ENCODE data around the gene MIPEP.
"Not testable (repeated sequence)": the region's sequence is repeated elsewhere in the genome, so short reads cannot be mapped to it uniquely, and the experiment has no call there.

Gene MIPEP

DNA sequence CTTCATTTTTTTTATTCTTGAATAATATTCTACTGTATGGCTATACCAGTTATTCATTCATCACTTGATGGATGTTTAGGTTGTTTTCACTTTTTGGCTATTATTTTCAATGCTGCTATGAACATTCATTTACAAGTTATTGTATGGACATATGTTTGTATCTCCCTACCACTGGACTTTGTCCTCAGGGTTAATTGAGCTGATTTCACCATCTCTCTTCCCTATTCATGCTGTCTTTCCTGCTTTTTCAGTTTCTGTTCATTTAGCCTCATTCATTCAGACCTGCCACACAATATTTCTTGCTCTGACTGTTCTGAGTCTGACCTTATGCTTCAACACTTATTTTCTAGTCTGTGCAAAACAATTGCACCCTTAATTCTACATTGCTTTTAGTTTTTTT lies 20.4 kb upstream of the MIPEP start:
- no peak overlapping the region for H3K27ac ChIP-seq (ENCODE audit: low read depth, low read length)
- H3K9me3 ChIP-seq (ENCODE audit: control insufficient read depth, insufficient read depth, low read length) = no peaks in the 10 kb centered on the region
- peaks cover 2% of the 10 kb centered on the region; the same call in 1 of the 2 replicates for H3K27me3 ChIP-seq (ENCODE audit: control insufficient read depth, insufficient read depth, low read length)
- H3K9ac ChIP-seq (ENCODE audit: low read depth, low read length) = no peak overlapping the region
- H3K4me1 ChIP-seq (ENCODE audit: control insufficient read depth, insufficient read depth, low read length) = peaks cover 18% of the 10 kb centered on the region
- no peaks in the 10 kb centered on the region for H3K36me3 ChIP-seq (ENCODE audit: control insufficient read depth, insufficient read depth, low read length)
- H3K4me3 ChIP-seq (ENCODE audit: low read depth, low read length) = no peak overlapping the region

DNA sequence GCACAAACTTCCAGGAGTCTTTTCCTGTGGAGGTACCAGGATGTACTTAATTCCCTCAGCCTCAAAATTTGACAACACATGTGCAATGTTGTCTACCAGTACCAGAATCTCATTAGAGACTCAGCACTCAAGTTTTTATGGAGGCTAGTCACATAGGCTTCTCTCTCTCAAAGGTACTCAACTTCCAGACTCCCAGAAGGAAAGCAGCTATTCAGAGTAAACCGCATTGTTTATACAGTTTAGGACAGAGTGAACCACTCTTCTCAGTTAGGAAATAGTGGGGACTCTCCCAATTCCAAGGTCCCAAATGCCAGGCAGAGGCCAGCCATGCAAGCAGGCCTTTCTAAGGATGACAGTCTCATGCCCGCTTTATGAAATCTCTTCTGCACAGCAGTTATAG lies 16.6 kb upstream of the MIPEP start:
- Histone ChIP-seq H3K27ac (ENCODE audit: low read depth, low read length) (no peak overlapping the region), H3K9me3 (ENCODE audit: control insufficient read depth, insufficient read depth, low read length) (no peaks in the 10 kb centered on the region), H3K36me3 (ENCODE audit: control insufficient read depth, insufficient read depth, low read length) (no peaks in the 10 kb centered on the region), H3K4me3 (ENCODE audit: low read depth, low read length) (no peak overlapping the region), H3K9ac (ENCODE audit: low read depth, low read length) (no peak overlapping the region), H3K27me3 (ENCODE audit: control insufficient read depth, insufficient read depth, low read length) (peaks cover 19% of the 10 kb centered on the region), H3K4me1 (ENCODE audit: control insufficient read depth, insufficient read depth, low read length) (peaks cover 4% of the 10 kb centered on the region)

DNA sequence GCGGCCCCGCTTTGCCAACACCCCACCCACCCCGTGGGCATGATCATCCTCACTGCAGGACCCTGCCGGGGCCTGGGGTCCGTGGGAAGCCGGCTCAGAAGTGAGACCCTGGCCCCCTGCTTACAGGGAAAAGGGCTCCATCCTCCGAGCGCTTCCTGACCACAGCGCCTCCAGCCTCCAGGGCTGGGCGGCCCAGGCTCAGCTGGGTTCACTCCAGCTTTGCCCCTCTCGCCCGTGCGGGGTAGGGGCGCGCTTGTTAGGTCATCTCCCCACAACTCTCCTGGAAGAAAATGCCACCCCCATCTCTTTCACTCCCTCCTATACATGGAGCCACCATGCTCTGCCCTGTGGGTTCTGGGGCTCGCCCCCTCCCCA lies 14.7 kb upstream of the MIPEP start:
- peak overlapping the region; percentile 59 for H3K4me3 ChIP-seq (ENCODE audit: low read depth, low read length)
- no peaks in the 10 kb centered on the region; the same call in 1 of the 2 replicates for H3K4me1 ChIP-seq (ENCODE audit: control insufficient read depth, insufficient read depth, low read length)
- H3K27me3 ChIP-seq (ENCODE audit: control insufficient read depth, insufficient read depth, low read length) = peaks cover 19% of the 10 kb centered on the region
- H3K9me3 ChIP-seq (ENCODE audit: control insufficient read depth, insufficient read depth, low read length) = no peaks in the 10 kb centered on the region
- H3K36me3 ChIP-seq (ENCODE audit: control insufficient read depth, insufficient read depth, low read length) = no peaks in the 10 kb centered on the region
- no peak overlapping the region for H3K9ac ChIP-seq (ENCODE audit: low read depth, low read length)
- H3K27ac ChIP-seq (ENCODE audit: low read depth, low read length) = no peak overlapping the region

DNA sequence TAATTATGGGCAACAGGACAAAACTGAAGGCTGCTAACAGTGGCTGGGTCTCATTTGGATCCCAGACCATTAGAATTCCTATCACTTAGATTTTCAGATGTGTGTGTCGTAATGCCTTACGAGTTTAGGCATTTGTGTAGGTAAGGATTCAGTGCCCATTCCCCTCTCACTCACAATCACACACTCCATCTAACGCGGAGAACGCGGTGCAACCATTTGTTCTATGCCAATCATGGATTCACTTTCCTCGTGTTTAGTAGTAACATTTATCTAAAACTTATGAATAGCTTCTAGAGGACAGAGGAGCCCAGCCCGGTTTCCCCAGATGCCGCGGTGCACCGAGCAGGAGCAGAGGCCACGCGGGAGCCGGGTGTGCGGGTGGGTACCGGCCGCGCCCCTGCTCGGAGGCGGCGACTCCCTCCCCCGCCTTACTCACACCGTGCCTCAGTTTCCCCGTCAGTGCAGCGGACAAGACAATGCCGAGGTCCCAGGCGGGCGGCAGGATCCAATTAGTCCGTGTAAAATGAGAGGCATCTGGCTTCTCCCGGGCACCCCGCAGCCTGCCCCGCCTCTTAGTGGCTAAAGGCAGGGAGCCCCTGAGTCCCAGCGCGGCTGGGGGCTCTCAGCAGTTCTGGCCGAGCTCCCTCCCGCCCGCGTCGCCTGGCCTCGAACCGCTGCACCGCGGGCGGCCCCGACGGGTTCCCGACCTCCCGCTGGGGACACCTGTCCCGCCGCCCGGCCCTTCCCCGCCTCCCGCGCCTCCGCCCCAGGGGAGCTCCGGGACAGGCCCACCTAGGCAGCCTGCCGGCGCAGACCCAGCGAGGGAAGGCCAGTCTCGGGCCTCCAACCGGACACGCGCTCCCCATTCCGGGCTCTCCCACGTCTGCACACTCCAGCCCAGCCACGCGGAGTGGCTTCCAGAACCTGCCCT lies 14.0 kb upstream of the MIPEP start:
- Histone ChIP-seq H3K27me3 (ENCODE audit: control insufficient read depth, insufficient read depth, low read length) (peaks cover 19% of the 10 kb centered on the region), H3K9me3 (ENCODE audit: control insufficient read depth, insufficient read depth, low read length) (no peaks in the 10 kb centered on the region), H3K27ac (ENCODE audit: low read depth, low read length) (no peak overlapping the region), H3K4me1 (ENCODE audit: control insufficient read depth, insufficient read depth, low read length) (no peaks in the 10 kb centered on the region; the same call in 1 of the 2 replicates), H3K36me3 (ENCODE audit: control insufficient read depth, insufficient read depth, low read length) (no peaks in the 10 kb centered on the region), H3K4me3 (ENCODE audit: low read depth, low read length) (peak overlapping the region; percentile 59), H3K9ac (ENCODE audit: low read depth, low read length) (no peak overlapping the region)

DNA sequence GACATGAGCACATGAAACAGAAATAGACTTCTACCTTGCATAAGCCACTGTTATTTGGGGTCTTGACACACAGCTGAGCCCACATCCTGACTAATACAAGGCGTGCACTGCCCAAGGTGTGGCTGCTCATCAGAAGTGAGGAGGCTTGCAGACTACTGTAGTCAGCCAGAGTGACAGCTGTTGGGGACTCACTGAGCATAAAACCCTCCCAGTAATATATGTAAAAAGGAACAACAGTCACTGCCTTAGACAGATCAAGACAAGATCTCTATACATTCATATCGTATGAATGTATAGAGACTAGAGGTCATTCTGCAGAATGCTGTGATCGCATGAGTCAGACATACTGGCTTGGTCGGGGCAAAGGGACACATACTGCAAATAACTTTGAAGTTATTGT lies 12.2 kb upstream of the MIPEP start:
- Histone ChIP-seq H3K9me3 (ENCODE audit: control insufficient read depth, insufficient read depth, low read length) (no peaks in the 10 kb centered on the region), H3K36me3 (ENCODE audit: control insufficient read depth, insufficient read depth, low read length) (no peaks in the 10 kb centered on the region), H3K27me3 (ENCODE audit: control insufficient read depth, insufficient read depth, low read length) (peaks cover 19% of the 10 kb centered on the region)

DNA sequence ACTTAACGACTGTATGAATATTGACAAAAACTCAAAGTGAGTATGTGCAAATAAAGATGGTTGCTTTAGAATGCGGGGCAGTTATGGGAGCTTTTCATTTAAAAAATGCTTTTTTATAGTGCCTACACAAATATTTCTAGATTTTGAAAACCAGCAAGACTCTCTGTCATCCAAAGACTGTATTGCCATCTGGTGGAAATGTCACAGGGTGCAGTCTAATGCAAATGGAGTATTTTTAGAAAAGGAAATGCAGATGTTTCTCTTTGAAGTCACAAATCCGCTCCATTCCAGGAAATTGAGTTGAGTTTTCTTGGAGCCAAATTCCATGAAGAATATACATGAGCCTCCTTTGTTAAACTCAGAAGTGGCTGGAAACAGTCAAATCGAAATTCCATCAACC lies 10.4 kb upstream of the MIPEP start:
- no peaks in the 10 kb centered on the region for H3K36me3 ChIP-seq (ENCODE audit: control insufficient read depth, insufficient read depth, low read length)
- no peak overlapping the region for H3K27ac ChIP-seq (ENCODE audit: low read depth, low read length)
- H3K9me3 ChIP-seq (ENCODE audit: control insufficient read depth, insufficient read depth, low read length) = no peaks in the 10 kb centered on the region
- H3K4me1 ChIP-seq (ENCODE audit: control insufficient read depth, insufficient read depth, low read length) = no peaks in the 10 kb centered on the region; the same call in 1 of the 2 replicates
- H3K27me3 ChIP-seq (ENCODE audit: control insufficient read depth, insufficient read depth, low read length) = peaks cover 16% of the 10 kb centered on the region
- no peak overlapping the region for H3K9ac ChIP-seq (ENCODE audit: low read depth, low read length)
- no peak overlapping the region for H3K4me3 ChIP-seq (ENCODE audit: low read depth, low read length)

More for the DNA sequence above, 12.2 kb upstream of the MIPEP start:
- H3K4me3 ChIP-seq (ENCODE audit: low read depth, low read length) = no peak overlapping the region
- no peaks in the 10 kb centered on the region; the same call in 1 of the 2 replicates for H3K4me1 ChIP-seq (ENCODE audit: control insufficient read depth, insufficient read depth, low read length)
- no peak overlapping the region for H3K9ac ChIP-seq (ENCODE audit: low read depth, low read length)
- H3K27ac ChIP-seq (ENCODE audit: low read depth, low read length) = no peak overlapping the region

DNA sequence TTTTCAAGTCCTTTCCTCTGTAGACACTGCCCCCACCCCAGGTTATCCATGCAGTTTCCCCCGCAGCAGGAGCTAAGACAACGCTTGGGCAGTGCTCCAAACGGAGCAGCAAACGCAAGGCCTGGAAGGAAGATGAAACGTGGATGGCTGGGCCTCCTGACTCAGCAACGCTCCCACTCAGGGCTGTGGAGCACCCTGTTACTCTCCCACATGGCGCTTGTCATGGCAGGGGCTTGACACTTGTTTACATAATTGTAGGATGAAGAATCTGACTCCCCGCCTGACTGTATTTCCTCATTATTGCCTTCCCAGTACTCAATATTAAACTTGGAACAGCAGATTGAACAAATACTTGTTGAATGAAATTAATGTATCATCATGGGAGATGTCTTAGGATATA lies 8.9 kb upstream of the MIPEP start:
- no peaks in the 10 kb centered on the region for H3K9me3 ChIP-seq (ENCODE audit: control insufficient read depth, insufficient read depth, low read length)
- H3K9ac ChIP-seq (ENCODE audit: low read depth, low read length) = no peak overlapping the region
- no peak overlapping the region for H3K4me3 ChIP-seq (ENCODE audit: low read depth, low read length)
- no peaks in the 10 kb centered on the region for H3K4me1 ChIP-seq (ENCODE audit: control insufficient read depth, insufficient read depth, low read length)
- peaks cover 8% of the 10 kb centered on the region for H3K27me3 ChIP-seq (ENCODE audit: control insufficient read depth, insufficient read depth, low read length)
- H3K27ac ChIP-seq (ENCODE audit: low read depth, low read length) = no peak overlapping the region
- no peaks in the 10 kb centered on the region for H3K36me3 ChIP-seq (ENCODE audit: control insufficient read depth, insufficient read depth, low read length)

DNA sequence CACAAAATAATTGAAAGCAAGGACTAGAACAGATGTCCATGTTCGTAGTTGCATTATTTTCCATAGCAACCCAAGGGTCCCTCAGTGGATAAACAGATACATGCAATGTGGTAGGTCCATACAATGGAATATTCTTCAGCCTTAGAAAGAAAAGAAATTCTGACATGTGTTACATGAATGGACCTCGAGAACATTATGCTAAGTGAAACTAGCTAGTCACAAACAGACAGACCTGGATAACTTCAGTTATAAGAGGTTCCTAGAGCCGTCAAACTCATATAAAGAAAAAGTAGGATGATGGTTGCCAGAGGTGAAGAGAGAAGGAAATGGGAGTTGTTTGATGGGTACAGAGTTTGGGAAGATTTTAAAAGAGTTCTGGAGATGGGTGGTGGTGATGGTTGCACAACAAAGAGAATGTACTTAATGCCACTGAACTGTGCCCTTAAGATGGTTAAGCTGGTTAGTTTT lies 8.3 kb upstream of the MIPEP start, which contains the start of gene C1QTNF9B:
C1QTNF9B (minus strand) TSS at position 51 of the 468 bp plus-strand sequence.
- H3K9me3 ChIP-seq (ENCODE audit: control insufficient read depth, insufficient read depth, low read length); H3K4me1 ChIP-seq (ENCODE audit: control insufficient read depth, insufficient read depth, low read length); H3K4me3 ChIP-seq (ENCODE audit: low read depth, low read length); H3K27ac ChIP-seq (ENCODE audit: low read depth, low read length); H3K27me3 ChIP-seq (ENCODE audit: control insufficient read depth, insufficient read depth, low read length); H3K36me3 ChIP-seq (ENCODE audit: control insufficient read depth, insufficient read depth, low read length); H3K9ac ChIP-seq (ENCODE audit: low read depth, low read length): not testable (repeated sequence)

DNA sequence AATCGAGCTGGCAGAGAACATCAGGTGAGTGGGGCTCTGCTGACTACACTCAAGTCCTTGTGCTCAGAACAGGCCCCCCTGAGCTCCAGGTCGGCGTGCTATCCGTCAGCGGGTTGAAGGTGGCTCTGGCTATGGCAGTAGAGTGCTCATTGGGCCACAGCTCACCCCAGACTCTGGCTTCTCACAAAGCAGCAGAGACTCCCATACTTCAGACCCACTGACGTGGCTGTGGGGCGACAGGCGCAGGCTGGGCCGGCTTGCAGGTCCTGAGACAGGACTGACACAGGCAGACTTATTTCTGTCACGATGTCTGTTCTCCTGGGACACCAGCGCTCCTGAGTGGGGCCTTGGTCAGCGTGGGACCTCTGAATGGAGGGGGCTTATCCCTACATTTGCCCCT lies 5.5 kb upstream of the MIPEP start:
- H3K9me3 ChIP-seq (ENCODE audit: control insufficient read depth, insufficient read depth, low read length); H3K4me1 ChIP-seq (ENCODE audit: control insufficient read depth, insufficient read depth, low read length); H3K27me3 ChIP-seq (ENCODE audit: control insufficient read depth, insufficient read depth, low read length); H3K9ac ChIP-seq (ENCODE audit: low read depth, low read length); H3K27ac ChIP-seq (ENCODE audit: low read depth, low read length); H3K36me3 ChIP-seq (ENCODE audit: control insufficient read depth, insufficient read depth, low read length); H3K4me3 ChIP-seq (ENCODE audit: low read depth, low read length): not testable (repeated sequence)

DNA sequence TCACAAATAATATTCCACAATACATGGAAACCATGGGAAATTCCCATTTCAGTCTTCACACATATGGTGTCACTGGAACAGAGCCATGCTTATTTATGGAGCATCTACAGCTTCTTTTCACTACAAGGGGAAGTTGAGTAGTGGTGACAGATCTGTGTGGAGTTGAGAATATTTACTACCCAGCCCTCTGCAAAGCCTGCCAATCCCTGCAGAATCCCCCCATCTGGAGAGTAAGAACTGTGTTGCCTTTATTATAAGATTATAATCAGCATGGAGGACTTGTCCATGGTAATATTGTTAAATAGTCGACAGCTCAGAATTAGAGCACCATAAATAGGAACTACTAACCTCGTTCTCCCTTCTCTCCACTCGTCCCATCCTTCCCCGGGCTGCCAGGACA lies 4.6 kb upstream of the MIPEP start:
- not testable (repeated sequence) for H3K9ac ChIP-seq (ENCODE audit: low read depth, low read length); H3K4me3 ChIP-seq (ENCODE audit: low read depth, low read length); H3K27me3 ChIP-seq (ENCODE audit: control insufficient read depth, insufficient read depth, low read length); H3K27ac ChIP-seq (ENCODE audit: low read depth, low read length); H3K4me1 ChIP-seq (ENCODE audit: control insufficient read depth, insufficient read depth, low read length); H3K36me3 ChIP-seq (ENCODE audit: control insufficient read depth, insufficient read depth, low read length); H3K9me3 ChIP-seq (ENCODE audit: control insufficient read depth, insufficient read depth, low read length)

All from HUES48 (cell line).